ENCODE results near the gene MAP2K2. TPM values are rescaled to one million over a fixed set of nuclear protein-coding genes. Genes with fewer than 3 reads are reported as not detected.

MAP2K2 gene
- total RNA-seq, 1 experiment from 2014 or later = 376 TPM

DNA sequence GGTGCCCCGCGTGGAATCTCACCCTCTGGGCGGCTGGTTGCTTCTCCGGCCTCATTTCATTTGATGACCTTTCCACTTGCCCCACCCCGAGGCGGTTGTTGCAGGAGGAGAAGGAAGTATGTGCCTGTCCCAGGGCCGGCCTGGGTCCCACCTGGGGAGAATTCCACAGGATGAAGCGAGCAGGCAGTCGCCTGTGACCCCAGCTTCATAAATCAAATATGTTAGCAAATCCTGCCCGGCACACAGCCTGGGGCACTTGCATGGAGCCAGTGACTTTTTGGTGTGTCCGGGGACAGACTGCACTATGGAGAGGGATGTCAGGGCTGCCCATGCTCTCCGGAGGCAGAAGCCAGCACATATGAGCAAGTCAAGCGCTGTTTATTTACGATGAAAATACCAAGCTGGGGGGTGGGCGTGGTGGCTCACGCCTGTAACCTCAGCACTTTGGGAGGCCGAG, 37.5 kb downstream of the MAP2K2 start:
- in situ Hi-C loops (cut with HindIII; ENCODE audit: low sequenced_read_pairs) = no loop called here
- no peak for DNase-seq (ENCODE audit: low spot score)

DNA sequence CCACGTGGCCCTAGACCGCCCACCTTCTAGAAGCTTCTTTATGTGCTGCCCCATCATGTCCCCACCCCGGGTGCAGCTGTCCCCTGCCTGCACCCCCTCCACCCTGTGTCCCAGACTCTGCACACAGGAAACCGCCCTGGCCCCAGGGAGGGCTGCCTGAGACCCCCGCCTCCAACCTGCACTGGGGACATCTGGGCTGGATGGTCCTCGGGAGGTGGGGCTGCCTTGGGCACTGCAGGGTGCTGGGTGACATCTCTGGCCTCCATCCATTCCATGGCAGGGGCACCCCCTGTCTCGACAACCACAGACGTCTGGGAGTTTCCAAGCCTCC, 39.4 kb downstream of the MAP2K2 start:
- in situ Hi-C loops (cut with HindIII; ENCODE audit: low sequenced_read_pairs) = no loop called here
- DNase-seq (ENCODE audit: low spot score) = no peak

DNA sequence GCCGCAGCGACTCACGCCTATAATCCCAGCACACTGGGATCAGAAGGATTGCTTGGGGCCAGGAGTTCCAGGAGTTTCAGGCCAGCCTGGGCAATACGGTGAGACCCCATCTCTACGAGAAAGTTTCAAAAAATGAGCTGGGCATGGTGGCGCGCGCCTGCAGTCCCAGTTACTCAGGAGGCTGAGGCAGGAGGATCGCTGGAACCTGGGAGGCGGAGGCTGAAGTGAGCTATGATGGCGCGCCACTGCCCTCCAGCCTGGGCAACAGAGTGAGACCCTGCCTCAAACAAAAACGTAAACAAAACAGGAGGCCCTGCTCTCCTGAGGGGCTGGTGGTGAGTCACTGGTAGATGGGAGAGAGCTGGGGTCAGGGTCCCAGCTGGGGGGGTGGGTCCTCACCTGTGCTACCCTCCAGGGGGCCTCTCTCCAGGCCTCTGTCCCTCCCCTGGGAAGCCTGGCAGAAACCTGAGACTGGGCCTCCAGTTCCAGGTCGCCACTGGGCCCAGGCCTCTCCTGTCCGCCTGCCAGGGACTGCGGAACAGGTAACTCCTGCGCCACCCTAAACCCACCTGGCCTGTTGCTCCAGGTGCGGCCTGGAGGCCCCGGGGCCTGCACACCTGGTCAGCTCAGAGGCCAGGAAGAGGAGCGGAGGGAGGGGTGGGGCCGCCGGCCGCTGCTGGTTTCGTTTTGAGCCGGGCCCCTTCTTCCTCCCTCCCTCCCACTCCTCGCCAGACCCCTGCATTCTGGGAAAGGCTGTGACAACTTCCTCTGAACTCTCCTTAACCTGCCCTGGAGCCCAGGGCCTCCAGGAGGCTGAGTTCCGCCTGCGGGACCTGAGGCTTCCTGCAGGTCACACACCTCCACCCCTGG, 40.0 kb downstream of the MAP2K2 start:
- in situ Hi-C loops (cut with HindIII; ENCODE audit: low sequenced_read_pairs) = no loop called here

DNA sequence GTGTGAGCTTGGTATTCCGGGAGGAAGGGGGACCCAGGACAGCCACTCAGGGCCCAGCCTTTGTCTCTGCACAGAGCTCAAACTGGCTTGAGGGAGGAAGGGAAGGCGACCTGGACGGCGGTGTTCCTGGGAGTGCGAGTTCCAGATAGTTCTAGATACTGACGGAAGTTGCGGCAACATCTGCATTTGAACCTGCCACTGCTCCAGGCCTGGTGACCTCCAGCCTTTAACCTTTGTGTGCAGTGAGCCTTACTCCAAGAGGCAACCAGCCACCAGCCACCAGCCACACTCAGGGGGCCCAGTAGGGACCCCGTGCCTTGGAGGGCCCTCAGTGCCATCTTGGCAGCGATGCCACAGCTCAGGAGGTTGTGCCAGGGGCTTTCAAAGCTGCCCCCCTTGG, 41.8 kb downstream of the MAP2K2 start:
- in situ Hi-C loops (cut with HindIII; ENCODE audit: low sequenced_read_pairs) = no loop called here
- no peak for DNase-seq (ENCODE audit: low spot score)

More for the DNA sequence above, 40.0 kb downstream of the MAP2K2 start:
- no peak for DNase-seq (ENCODE audit: low spot score)

DNA sequence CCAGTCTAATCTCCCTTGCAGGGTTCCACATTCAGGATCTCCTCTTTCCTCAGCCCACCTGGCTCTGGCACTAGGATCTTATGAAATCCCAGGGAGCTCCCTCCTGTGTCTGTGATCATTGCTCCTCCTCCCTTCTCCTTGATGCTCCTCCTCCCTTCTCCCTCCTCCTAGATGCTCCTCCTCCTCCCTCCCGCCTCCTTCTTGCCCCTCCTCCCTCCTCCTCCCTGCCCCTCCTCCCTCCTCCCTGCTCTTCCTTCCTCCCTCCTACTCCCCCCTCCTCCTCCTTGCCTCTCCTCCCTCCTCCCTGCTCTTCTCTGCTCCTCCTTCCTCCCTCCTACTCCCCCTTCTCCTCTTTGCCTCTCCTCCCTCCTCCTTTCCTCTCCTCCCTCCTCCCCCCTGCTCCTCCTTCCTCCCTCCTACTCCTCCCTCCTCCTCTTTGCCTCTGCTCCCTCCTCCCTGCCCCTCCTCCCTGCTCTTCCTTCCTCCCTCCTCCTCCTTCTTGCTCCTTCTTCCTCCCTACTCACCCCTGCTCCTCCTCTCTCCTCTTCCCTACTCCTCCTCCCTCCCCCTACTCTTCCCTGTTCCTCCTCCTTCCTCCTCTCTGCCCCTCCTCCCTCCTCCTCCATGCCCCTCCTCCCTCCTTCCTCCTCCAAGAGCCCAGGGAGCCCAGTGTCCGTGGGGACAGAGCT, 42.3 kb downstream of the MAP2K2 start:
- no peak for DNase-seq (ENCODE audit: low spot score)
- in situ Hi-C loops (cut with HindIII; ENCODE audit: low sequenced_read_pairs) = no loop called here

DNA sequence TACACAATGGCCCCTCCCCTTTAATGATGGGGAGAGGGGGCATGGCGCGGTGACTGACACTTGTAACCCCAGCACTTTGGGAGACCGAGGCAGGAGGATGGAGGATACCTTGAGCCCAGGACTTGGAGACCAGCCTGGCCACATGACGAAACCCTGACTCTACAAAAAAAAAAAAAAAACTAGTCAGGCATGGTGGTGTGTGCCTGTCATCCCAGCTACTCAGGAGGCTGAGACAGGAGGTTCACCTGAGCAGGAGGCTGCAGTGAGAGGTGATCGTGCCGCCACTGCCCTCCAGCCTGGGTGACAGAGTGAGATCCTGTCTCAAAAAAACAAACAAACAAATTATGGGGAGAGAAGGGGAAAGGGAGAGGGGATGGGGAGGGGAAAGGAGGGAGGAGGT, 43.4 kb downstream of the MAP2K2 start:
- DNase-seq (ENCODE audit: low spot score) = no peak
- in situ Hi-C loops (cut with HindIII; ENCODE audit: low sequenced_read_pairs) = no loop called here

DNA sequence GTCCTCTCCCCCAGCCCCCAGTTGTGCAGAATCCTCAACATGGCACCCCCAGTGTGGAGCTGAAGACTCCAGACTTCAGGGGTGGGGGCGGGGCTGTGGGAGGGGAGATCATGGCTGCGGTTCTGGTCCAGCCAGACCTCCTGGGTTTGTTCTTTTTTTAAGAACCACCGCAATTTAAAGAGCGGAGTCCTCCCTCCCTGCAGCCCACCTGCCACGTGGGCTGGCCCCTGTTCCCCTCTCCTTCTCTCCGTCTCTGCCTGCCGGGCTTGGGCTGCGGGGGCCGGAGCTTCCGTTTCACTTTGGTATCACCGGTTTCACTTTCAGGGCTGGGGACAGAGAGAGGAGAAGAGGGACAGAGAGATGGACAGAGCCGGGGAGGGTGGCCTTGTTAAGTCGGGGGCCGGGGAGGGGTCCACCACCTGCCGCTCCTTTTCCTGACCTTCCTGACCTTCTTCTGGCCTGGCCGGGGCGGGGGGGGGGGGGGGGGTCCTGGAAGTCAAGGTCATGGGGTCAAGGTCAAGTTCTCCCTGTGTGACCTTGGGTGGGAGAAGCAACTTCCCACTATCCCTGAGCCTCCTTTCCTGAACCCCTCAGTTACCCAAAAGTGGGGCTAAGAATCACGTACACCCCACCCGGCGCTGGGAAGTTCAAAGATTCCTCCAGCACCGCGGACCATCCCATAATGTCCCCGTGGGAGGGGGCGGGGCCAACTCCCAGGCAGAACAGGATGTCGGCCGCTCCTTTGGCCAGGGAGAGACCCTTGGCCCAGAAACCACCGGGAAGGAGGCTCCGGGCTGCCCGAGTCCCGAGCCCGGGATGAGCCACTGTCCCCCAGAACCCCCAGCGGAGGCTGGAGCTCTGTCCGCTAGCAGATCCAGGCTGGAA, 45.9 kb downstream of the MAP2K2 start:
- in situ Hi-C loops (cut with HindIII; ENCODE audit: low sequenced_read_pairs) = no loop called here
- DNase-seq (ENCODE audit: low spot score) = no peak

DNA sequence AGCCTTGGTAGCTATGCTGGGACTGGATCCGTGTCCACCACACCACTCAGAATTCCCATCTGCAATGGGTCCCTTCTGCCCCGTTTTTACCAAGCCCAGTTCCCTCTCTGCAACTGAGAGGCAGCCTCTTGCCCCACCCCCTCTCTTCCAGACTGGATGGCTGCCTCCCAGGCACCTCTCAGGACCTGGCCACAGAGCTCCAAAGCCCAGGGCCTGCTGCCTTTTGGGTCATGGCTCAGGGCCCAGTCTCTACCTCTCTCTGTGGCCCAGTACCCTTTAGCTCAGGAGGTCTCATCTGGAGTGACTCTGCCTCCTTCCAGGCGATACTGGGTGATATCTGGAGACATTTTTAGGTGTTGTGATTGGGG, 46.9 kb downstream of the MAP2K2 start:
- in situ Hi-C loops (cut with HindIII; ENCODE audit: low sequenced_read_pairs) = no loop called here
- DNase-seq (ENCODE audit: low spot score) = peak; percentile 37

DNA sequence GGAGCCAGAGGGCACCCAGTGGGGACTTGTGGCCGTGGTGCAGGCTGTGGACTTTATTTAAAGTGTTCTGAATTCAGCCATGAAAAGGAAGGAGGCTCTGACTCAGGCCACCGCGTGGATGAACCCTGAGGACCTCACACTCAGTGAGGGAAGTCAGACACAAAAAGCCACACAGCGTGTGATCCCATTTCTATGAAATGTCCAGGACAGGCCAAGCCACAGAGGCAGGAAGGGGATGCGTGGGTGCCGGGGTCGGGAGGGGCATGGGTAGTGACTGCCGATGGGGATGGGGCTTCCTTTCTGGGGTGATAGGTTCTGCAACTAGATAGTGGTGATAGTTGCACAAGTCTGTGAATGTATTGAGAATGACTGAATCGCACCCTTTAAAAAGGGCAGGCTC, 48.5 kb downstream of the MAP2K2 start:
- DNase-seq (ENCODE audit: low spot score) = no peak
- in situ Hi-C loops (cut with HindIII; ENCODE audit: low sequenced_read_pairs) = no loop called here

DNA sequence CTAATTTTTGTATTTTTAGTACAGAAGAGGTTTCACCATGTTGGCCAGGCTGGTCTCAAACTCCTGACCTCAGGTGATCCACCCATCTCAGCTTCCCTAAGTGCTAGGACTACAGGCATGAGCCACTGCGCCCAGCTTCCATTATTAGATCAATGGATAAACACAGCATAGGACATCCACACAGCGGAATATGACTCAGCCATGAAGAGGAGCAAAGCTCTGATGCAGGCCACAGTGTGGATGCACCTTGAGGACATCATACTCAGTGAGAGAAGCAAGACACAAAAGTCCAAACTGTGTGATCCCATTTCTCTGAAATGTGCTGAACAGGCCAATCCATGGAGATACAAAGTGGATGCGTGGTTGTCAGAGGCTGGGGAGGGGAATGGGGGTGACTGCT, 52.3 kb downstream of the MAP2K2 start:
- DNase-seq (ENCODE audit: low spot score) = no peak
- in situ Hi-C loops (cut with HindIII; ENCODE audit: low sequenced_read_pairs) = no loop called here

DNA sequence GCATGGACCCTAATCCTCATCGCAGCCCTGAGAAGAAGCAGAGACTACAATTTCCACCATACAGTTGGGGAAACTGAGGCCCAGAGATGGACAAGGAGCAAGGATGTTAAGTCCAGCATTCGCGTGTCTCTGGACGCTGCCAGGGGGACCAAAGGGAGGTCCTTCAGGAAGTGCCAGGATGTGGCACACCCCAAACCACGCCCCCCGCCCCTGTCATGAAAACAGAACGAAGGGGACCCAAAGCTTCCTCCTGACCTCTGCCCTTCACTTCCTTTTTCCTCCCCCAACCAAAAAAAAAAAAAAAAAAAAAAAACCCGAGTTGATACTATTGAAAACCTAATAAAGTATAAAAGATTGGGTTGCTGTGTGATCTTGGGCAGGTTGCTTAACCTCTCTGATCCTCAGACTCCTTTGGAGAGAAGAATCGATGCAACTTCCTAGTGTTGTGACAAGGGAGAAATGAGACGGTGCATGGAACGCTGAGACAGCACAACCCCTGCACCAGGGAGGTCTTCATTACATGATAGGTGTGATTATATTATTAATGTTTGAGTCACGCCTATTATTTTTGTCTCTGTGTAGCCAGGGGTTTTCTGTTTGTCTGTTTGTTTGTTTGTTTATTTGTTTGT, 54.5 kb downstream of the MAP2K2 start:
- in situ Hi-C loops (cut with HindIII; ENCODE audit: low sequenced_read_pairs) = loop anchor here (10.0 kb wide), 1 partner anchor 65 kb away; no protein-coding TSS in a partner anchor
- no peak for DNase-seq (ENCODE audit: low spot score)

DNA sequence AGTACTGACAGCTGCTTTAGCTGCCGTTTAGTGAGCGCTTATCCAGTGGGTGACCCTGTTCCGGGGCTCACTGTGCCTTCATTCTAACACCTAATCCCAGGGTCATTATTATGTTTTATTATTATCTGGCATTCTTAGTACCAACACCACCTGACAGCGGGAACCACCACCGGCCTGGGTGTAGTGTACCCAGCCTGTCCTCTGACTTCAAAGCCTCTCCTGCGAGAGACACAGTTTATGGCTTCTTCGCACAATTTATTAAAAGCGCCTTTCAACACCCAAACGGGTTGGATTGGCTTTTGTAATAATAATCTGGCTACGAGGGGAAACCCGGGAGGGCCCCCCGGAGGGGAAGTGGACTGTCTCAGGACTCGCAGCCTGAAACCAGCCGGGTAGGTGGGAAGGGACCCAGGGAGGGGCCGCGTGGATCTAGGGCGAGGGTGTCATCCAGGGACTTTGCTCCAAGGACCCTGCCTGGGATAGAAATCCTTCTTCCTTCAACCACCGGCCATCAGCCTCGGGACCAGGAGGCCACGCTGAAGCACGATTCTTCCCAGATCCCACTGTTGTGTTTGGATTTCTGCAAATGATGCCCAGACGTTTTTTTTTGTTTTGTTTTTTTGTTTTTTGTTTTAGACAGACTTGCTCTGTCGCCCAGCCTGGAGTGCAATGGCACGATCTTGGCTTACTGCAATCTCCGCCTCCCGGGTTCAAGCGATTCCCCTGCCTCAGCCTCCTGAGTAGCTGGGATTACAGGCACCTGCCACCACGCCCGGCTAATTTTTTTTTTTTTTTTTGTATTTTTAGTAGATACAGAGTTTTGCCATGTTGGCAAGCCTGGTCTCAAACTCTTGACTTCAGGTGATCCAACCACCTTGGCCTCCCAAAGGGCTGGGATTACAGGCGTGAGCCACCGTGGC, 55.6 kb downstream of the MAP2K2 start:
- in situ Hi-C loops (cut with HindIII; ENCODE audit: low sequenced_read_pairs) = loop anchor here (10.0 kb wide), 1 partner anchor 66 kb away; no protein-coding TSS in a partner anchor
- DNase-seq (ENCODE audit: low spot score) = peak; percentile 43

DNA sequence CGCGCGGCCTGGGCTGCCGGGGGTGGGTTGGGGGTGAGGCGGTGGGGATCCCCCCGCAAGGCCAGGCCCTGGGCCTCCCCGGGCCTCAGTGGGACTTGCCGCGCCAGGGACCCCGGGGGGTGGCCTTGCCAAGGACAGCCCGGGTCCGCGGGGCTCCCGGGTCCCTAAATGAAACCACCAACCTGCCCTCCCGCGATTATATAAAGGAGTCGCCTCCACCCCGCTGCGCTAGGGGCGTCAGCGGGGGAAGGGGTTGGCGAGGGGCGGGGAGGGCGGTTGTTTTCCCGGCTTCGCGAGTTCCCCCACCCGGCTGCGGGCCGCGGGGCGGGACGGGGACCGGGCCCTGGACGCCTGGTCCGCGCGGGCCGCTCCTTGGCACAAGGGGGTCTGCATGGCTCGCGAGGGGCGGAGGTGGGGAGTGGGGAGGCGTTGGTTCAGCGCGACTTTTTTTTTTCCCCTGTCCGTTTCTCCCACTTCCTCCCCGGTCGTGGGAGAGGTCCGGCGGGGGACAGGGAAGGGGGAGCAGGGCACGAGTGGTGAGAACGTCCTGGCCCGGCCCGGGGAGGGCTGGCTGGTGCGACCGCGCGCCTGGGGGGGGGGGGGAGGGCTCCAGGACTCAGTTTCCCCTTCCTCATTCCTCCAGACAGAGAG, 56.4 kb downstream of the MAP2K2 start:
- in situ Hi-C loops (cut with HindIII; ENCODE audit: low sequenced_read_pairs) = loop anchor here (10.0 kb wide), 1 partner anchor 67 kb away; no protein-coding TSS in a partner anchor
- DNase-seq (ENCODE audit: low spot score) = no peak

DNA sequence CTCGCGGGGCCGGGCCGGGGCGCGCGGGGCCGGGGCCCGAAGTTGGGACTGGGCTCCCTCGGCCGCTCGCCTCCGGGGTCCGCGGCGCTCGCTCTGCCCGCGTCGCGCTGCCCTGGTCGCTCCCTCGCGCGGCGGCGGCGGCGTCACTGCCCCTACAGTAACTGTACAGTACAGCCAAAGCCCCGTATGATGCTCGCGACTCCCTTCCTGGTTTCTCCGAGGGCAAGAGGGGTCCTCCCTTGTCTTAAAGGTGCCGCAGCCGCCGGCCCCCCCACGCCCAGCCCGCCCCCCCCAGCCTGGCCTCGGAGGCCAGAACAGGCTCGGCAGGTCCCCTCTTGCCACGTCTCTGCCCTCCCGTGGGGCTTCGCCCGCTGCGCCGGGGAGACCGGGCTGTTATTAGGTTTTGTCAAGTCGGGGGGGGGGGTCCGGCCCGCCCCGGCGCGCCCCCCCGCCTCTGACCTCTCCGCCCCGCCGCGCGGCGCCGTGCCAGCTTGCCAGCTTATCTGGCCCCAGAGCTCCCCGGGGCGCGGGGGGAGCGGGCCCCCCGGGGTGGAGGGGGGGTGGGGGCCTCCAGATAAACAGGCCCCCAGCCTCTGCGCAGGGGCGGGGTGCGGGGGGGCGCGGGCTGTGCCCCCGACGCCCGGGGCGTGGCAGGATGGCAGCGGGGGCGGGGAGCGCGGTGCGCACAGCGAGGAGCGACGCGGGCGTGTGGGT, 57.1 kb downstream of the MAP2K2 start, which contains the start of gene ZBTB7A:
Gene ZBTB7A, minus strand, starts transcription at position 218 of the 714 bp plus-strand sequence. CDS start 11,667 bp downstream, outside the sequence.
- in situ Hi-C loops (cut with HindIII; ENCODE audit: low sequenced_read_pairs) = loop anchor here (10.0 kb wide), 1 partner anchor 68 kb away; no protein-coding TSS in a partner anchor
- peak; percentile 75 for DNase-seq (ENCODE audit: low spot score)

DNA sequence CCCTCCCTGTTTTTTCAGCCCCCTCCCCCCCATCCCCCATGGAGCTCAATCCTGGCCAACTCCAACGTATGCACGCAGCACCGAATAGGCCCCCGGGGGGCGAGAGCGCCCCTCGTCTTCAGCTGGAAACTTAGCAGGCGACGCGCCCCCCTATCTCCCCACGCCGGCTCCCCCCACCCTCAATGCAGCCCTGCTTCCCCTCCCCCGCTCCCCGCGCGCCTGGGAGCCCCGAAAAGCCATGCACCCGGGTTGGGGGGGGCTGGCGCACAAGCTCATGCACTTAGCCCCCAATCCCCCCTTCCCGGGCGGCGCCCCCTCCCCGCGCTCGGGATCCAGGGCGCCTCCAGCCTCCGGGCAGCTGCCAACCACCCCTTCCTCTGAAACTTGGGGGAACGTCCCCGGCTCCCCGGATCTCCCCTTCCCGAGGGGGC, 57.7 kb downstream of the MAP2K2 start:
- no peak for DNase-seq (ENCODE audit: low spot score)

DNA sequence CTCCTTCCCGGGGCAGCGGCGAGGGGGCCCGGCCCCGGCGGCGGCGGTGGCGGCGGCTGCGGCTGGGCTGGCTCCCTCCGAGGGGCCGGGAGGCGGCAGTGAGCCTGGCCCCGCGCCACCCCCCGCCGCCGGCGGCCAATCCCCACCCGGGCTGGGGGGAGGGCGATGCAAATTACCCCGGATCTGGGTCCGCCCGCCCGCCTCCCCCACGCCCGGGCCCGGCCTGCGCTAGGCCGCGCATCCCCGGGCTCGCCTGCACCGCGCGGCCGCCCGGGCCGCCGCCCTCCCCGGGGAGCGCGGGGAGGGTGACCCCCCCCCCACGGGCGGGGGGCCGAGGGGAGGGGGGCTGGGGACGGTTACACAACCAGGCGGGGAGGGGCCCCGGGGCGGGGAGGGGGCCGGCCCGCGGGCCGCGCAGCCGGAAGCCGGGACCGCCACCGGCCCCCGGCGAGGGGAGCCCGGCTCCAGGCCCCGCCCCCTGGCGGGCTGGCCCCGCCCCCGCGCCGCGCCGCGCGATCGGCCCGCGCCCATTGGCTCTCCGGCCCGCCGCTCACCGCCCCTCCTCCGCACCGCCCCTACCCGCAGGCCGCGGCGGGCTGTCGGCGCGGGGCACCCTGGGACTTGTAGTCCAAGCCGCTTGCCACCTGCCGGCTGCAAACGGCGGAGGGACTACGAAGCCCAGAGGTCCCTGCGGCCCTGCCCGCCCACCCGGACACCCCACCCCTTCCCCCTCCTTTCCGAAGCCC, 58.3 kb downstream of the MAP2K2 start:
- in situ Hi-C loops (cut with HindIII; ENCODE audit: low sequenced_read_pairs) = loop anchor here (10.0 kb wide), 1 partner anchor 69 kb away; no protein-coding TSS in a partner anchor
- DNase-seq (ENCODE audit: low spot score) = peak; percentile 96

More for the DNA sequence above, 57.7 kb downstream of the MAP2K2 start:
- in situ Hi-C loops (cut with HindIII; ENCODE audit: low sequenced_read_pairs) = loop anchor here (10.0 kb wide), 1 partner anchor 69 kb away; no protein-coding TSS in a partner anchor
